Kidney (tissue), 14 donors: ENCODE measurements around the gene PURB. TPM values are rescaled to one million over a fixed set of nuclear protein-coding genes. Genes with fewer than 3 reads are reported as not detected.

Source experiments
- DNase-seq, 5 donors: peaks; one replicate each; pipeline ENCODE4 v3.0.0-alpha.2; 2013 to 2020
- FAIRE-seq: peaks from 2 replicates; lab custom pipeline; 2012; peaks lifted over from hg19 to GRCh38; lab: Jason Lieb, UNC
- H3K27ac ChIP-seq, 2 donors: one replicate each; pipeline ENCODE4 v1.7.0; 2013; ENCODE audit warnings: low read depth in 2 of 2, low read length in 2 of 2, inconsistent platforms in 1 of 2
- H3K27me3 ChIP-seq: one replicate; pipeline ENCODE4 v1.7.1; 2013; ENCODE audit warnings: low read length, inconsistent platforms; ENCODE audit not compliant: control insufficient read depth, insufficient read depth
- H3K36me3 ChIP-seq, 3 donors: one replicate each; pipeline versions ENCODE4 v1.7.0 to v1.7.1; 2013; ENCODE audit warnings: low read length in 3 of 3, control low read depth in 1 of 3, inconsistent platforms in 1 of 3; ENCODE audit not compliant: insufficient read depth in 3 of 3, control insufficient read depth in 2 of 3
- H3K4me1 ChIP-seq, 3 donors: one replicate each; pipeline versions ENCODE4 v1.7.0 to v1.7.1; 2013; ENCODE audit warnings: low read length in 3 of 3, inconsistent platforms in 1 of 3, low read depth in 1 of 3; ENCODE audit not compliant: control insufficient read depth in 2 of 3, insufficient read depth in 2 of 3
- H3K4me3 ChIP-seq, 3 donors: one replicate each; pipeline versions ENCODE4 v1.7.0 to v1.8.1; 2013; ENCODE audit warnings: low read length in 3 of 3, control low read depth in 1 of 3, inconsistent platforms in 1 of 3
- H3K9ac ChIP-seq, 3 donors: one replicate each; pipeline versions ENCODE4 v1.7.0 to v1.7.1; 2013; ENCODE audit warnings: low read length in 3 of 3, control low read depth in 1 of 3, inconsistent platforms in 1 of 3
- H3K9me3 ChIP-seq, 3 donors: one replicate each; pipeline versions ENCODE4 v1.7.0 to v1.7.1; 2013; ENCODE audit warnings: low read length in 3 of 3, control low read depth in 1 of 3, inconsistent platforms in 1 of 3; ENCODE audit not compliant: control insufficient read depth in 2 of 3, insufficient read depth in 1 of 3
- CTCF ChIP-seq: IDR thresholded peaks from 3 replicates; pipeline ENCODE4 v1.5.1; 2012; ENCODE audit warnings: mild to moderate bottlenecking, moderate library complexity, borderline replicate concordance; ENCODE audit not compliant: insufficient read depth; ENCODE audit errors: extremely low read depth
- intact Hi-C: fragments of 100-400 bp; cut with DNase I; formaldehyde crosslinking; loops from one replicate; pipeline ENCODE4 v1.11.1; 2022
- polyA plus RNA-seq: library from polyadenylated mRNA; stranded (reverse); fragments of 350-450 nt; fragmentation: Illumina TruSeq; extraction: RNeasy Lipid Tissue Mini Kit (QIAGEN cat#74804); gene quantifications from one replicate; pipeline ENCODE4 v1.2.3, GENCODE V29; 2014; ENCODE audit warnings: low read depth, low replicate concordance; ENCODE audit not compliant: insufficient read depth
- total RNA-seq: library from RNA; stranded (reverse); fragmentation: NEBNext Ultra II Directional; extraction: Animal tissue kit (Norgen Biotek cat#: 25700); gene quantifications from one replicate; pipeline ENCODE4 v1.2.1, GENCODE V29; 2021
- donor health status: control.
- donor health status: control.
- donor health status: control.
- donor health status: control.
- donor health status: control.
- donor health status: DM: yes; HTN: yes; CAD: no.
- donor health status: Normal renal cell carcinoma (clear cell type).

PURB gene
- total and polyA plus RNA-seq, 2 donors from 2014 or later = 7.7 to 25.3 TPM

GRCh38 chr7:44920119-44920518, 34.8 kb upstream of the PURB start:
- TF ChIP-seq CTCF = no peak
- Histone ChIP-seq H3K27ac (no peak overlapping the region), H3K4me1 (peaks cover 0 to 2% (median 0%) of the 10 kb centered on the region in 3 donors), H3K36me3 (no peaks in the 10 kb centered on the region), H3K9me3 (no peaks in the 10 kb centered on the region), H3K27me3 (no peaks in the 10 kb centered on the region), H3K4me3 (no peak overlapping the region), H3K9ac (no peak overlapping the region)
- no peak for FAIRE-seq
- no peak for DNase-seq
- intact Hi-C loops = loop anchor here (10.0 kb wide), 1 partner anchor 65 kb away; no protein-coding TSS in a partner anchor

GRCh38 chr7:44918029-44918428, 32.7 kb upstream of the PURB start:
- H3K27me3 ChIP-seq = no peaks in the 10 kb centered on the region
- H3K27ac ChIP-seq = no peak overlapping the region
- TF ChIP-seq CTCF = no peak
- H3K36me3 ChIP-seq = no peaks in the 10 kb centered on the region
- H3K4me3 ChIP-seq = no peak overlapping the region
- H3K9ac ChIP-seq = no peak overlapping the region
- peaks cover 0 to 5% (median 0%) of the 10 kb centered on the region in 3 donors for H3K4me1 ChIP-seq
- no peaks in the 10 kb centered on the region for H3K9me3 ChIP-seq
- FAIRE-seq (no peak), DNase-seq (no peak)
- intact Hi-C loops = no loop called here

GRCh38 chr7:44917465-44917864, 32.1 kb upstream of the PURB start:
- no peak for DNase-seq
- FAIRE-seq = no peak
- no peak overlapping the region for H3K9ac ChIP-seq
- TF ChIP-seq CTCF = no peak
- no peaks in the 10 kb centered on the region for H3K36me3 ChIP-seq
- H3K27ac ChIP-seq = no peak overlapping the region
- intact Hi-C loops = no loop called here
- H3K27me3 ChIP-seq = no peaks in the 10 kb centered on the region
- no peak overlapping the region for H3K4me3 ChIP-seq
- peaks cover 0 to 8% (median 0%) of the 10 kb centered on the region in 3 donors for H3K4me1 ChIP-seq
- H3K9me3 ChIP-seq = no peaks in the 10 kb centered on the region
